Testis (tissue), 3 donors: ENCODE results near the gene TGFB1I1. TPM values are rescaled to one million over a fixed set of nuclear protein-coding genes. Genes with fewer than 3 reads are reported as not detected.

ENCODE experiments used
- DNase-seq: peaks from one replicate; pipeline ENCODE4 v3.0.0-alpha.2; 2019
- H3K27ac ChIP-seq, 2 donors: fragments of 200-600 bp; sonication (generic); one replicate each; pipeline ENCODE4 v1.5.1; 2019
- H3K27me3 ChIP-seq: fragments of 200-600 bp; sonication (generic); one replicate; pipeline ENCODE4 v1.5.1; 2019
- H3K36me3 ChIP-seq: fragments of 200-600 bp; sonication (generic); one replicate; pipeline ENCODE4 v1.5.1; 2017; ENCODE audit warnings: low read depth; ENCODE audit errors: missing control alignments
- H3K4me1 ChIP-seq: fragments of 200-600 bp; sonication (generic); one replicate; pipeline ENCODE4 v1.5.1; 2019
- H3K4me3 ChIP-seq, 2 donors: fragments of 200-600 bp; sonication (generic); one replicate each; pipeline ENCODE4 v1.5.1; 2017 to 2019
- H3K9me3 ChIP-seq: fragments of 200-600 bp; sonication (generic); one replicate; pipeline ENCODE4 v1.5.1; 2017
- CTCF ChIP-seq, 3 experiments: fragments of 450-650 bp in 2 of 3; fragments of 200-600 bp in 1 of 3; sonication (generic) in 1 of 3; IDR thresholded peaks; one replicate each; pipeline ENCODE4 v1.5.1; 2016 to 2019; ENCODE audit warnings: antibody characterized with exemption in 3 of 3, mild to moderate bottlenecking in 2 of 3, moderate library complexity in 1 of 3
- POLR2A ChIP-seq: fragments of 450-650 bp; IDR thresholded peaks from one replicate; pipeline ENCODE4 v1.6.1; 2017; ENCODE audit warnings: antibody characterized with exemption, mild to moderate bottlenecking, moderate library complexity
- WGBS, 2 donors: methylation state at CpG; one replicate each; pipeline ENCODE4 v1.1.5; 2018; 5-methylcytosine and 5-hydroxymethylcytosine counted together
- intact Hi-C: fragments of 100-400 bp; cut with DNase I; formaldehyde crosslinking; loops from one replicate; pipeline ENCODE4 v1.15.1; 2023; ENCODE audit warnings: low total_unique reads
- polyA plus RNA-seq: library from polyadenylated mRNA; stranded (reverse); fragments of 350-450 nt; fragmentation: Illumina TruSeq; extraction: RNeasy Lipid Tissue Mini Kit (QIAGEN cat#74804); gene quantifications from one replicate; pipeline ENCODE4 v1.2.3, GENCODE V29; 2014; ENCODE audit warnings: low read depth, low replicate concordance; ENCODE audit not compliant: insufficient read depth
- total RNA-seq, 2 donors: library from RNA; depleted of rRNA; stranded (reverse); fragments of >200 nt; gene quantifications; one replicate each; pipeline ENCODE4 v1.2.3, GENCODE V29; 2016

TGFB1I1 gene
- total and polyA plus RNA-seq, 3 donors from 2014 or later: 13.6 to 31.7 (median 28.4) TPM

DNA sequence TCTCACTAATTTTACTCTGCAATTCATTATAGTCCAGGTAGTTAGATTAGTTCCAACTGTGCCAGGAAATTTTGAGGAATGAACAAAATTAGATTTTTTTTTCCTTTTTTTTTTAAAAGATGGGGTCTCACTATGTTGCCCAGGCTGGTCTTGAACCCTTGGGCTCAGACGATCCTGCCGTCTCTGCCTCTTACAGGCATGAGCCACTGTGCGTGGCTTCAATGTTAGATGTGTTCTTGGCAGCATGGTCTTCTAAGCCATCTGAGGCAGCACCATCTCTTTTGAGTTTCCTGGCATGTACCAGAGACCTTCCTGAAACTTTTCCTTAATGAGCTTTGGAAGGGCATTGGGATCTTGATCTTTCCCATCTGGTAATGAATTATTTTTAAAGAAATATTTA is 53.2 kb downstream of the TGFB1I1 start:
- no peaks in the 10 kb centered on the region for H3K27me3 ChIP-seq
- 90 to 91% methylated on average over 3 of the region's 3 CpGs for WGBS, 2 donors
- H3K36me3 ChIP-seq: no peaks in the 10 kb centered on the region
- no peak overlapping the region for H3K4me3 ChIP-seq
- TF ChIP-seq CTCF (IDR thresholded peaks at IDR 0.05) (no peak), POLR2A (no peak)
- H3K9me3 ChIP-seq: no peaks in the 10 kb centered on the region
- DNase-seq: no peak
- intact Hi-C loops: no loop called here
- peaks cover 9% of the 10 kb centered on the region for H3K4me1 ChIP-seq
- H3K27ac ChIP-seq: no peak overlapping the region

Other genes starting within 250 kb of the TGFB1I1 start
- 1 to 10 TPM; 4.4 to 7.7 TPM for gene ITGAM, start 212.2 kb upstream of the TGFB1I1 start, total RNA-seq
- gene ITGAM, start 212.2 kb upstream of the TGFB1I1 start, polyA plus RNA-seq: 7.1 TPM
- 1 to 10 TPM in 1 of 2 donors, under 1 TPM in 1; 0.63 to 2.8 TPM for gene ITGAX, start 117.0 kb upstream of the TGFB1I1 start, total RNA-seq
- 3.4 TPM for gene ITGAX, start 117.0 kb upstream of the TGFB1I1 start, polyA plus RNA-seq
- gene ITGAD, start 78.8 kb upstream of the TGFB1I1 start, total RNA-seq: under 1 TPM in 1 of 2 donors, not detected in 1; 0.19 TPM
- not detected for gene ITGAD, start 78.8 kb upstream of the TGFB1I1 start, polyA plus RNA-seq
- 1 to 10 TPM in 1 of 2 donors, not detected in 1; 1.4 TPM for gene COX6A2, start 43.8 kb upstream of the TGFB1I1 start, total RNA-seq
- gene COX6A2, start 43.8 kb upstream of the TGFB1I1 start, polyA plus RNA-seq: 14.9 TPM
- 1 to 10 TPM; 2.4 to 3.7 TPM for gene ZNF843, start 29.4 kb upstream of the TGFB1I1 start, total RNA-seq
- gene ZNF843, start 29.4 kb upstream of the TGFB1I1 start, polyA plus RNA-seq: 1.1 TPM
- 10 to 100 TPM; 19.1 to 21.3 TPM for gene ARMC5, start 12.7 kb upstream of the TGFB1I1 start, total RNA-seq
- gene ARMC5, start 12.7 kb upstream of the TGFB1I1 start, polyA plus RNA-seq: 11.0 TPM
- gene SLC5A2, start 11.0 kb downstream of the TGFB1I1 start, total RNA-seq: 1 to 10 TPM; 5.8 to 6.9 TPM
- gene SLC5A2, start 11.0 kb downstream of the TGFB1I1 start, polyA plus RNA-seq: 18.1 TPM
- gene RUSF1, start 36.2 kb downstream of the TGFB1I1 start, total RNA-seq: 100 to 1,000 TPM; 102 to 124 TPM
- gene RUSF1, start 36.2 kb downstream of the TGFB1I1 start, polyA plus RNA-seq: 75.8 TPM
- 1 to 10 TPM in 1 of 2 donors, not detected in 1; 1.9 TPM for gene AHSP, start 55.7 kb downstream of the TGFB1I1 start, total RNA-seq
- 5.6 TPM for gene AHSP, start 55.7 kb downstream of the TGFB1I1 start, polyA plus RNA-seq